HL-60 (cell line): ENCODE measurements around the gene LRCH2.
"Not testable (repeated sequence)": the region's sequence is repeated elsewhere in the genome, so short reads cannot be mapped to it uniquely, and the experiment has no call there.

Experiments used
- DNase-seq, 2 experiments: peaks; one replicate each; pipeline ENCODE4 v3.0.0-alpha.2; 2010 to 2020; ENCODE audit warnings: low read depth in 1 of 2, low spot score in 1 of 2
- H3K27ac ChIP-seq: fragments of 250-450 bp; sonication (Bioruptor Pico); replicated peaks from 2 replicates; pipeline ENCODE4 v1.5.1; 2020; ENCODE audit warnings: mild to moderate bottlenecking, moderate library complexity
- H3K27me3 ChIP-seq: fragments of 250-450 bp; sonication (Bioruptor Pico); 2 replicates; pipeline ENCODE4 v1.5.1; 2021; ENCODE audit warnings: mild to moderate bottlenecking, moderate library complexity; ENCODE audit not compliant: insufficient read depth, poor library complexity, severe bottlenecking
- H3K4me3 ChIP-seq: replicated peaks from 2 replicates; pipeline ENCODE4 v1.5.1; 2011; ENCODE audit warnings: mild to moderate bottlenecking, control low read depth, low read length; ENCODE audit not compliant: insufficient read depth
- CTCF ChIP-seq: IDR thresholded peaks from one replicate; pipeline ENCODE4 v1.5.1; 2011; ENCODE audit warnings: low read length, control low read depth, inconsistent platforms; ENCODE audit not compliant: insufficient read depth
- GABPA ChIP-seq: IDR thresholded peaks from 2 replicates; pipeline ENCODE4 v1.6.1; 2012; ENCODE audit warnings: low read depth
- POLR2AphosphoS5 ChIP-seq: IDR thresholded peaks from 2 replicates; pipeline ENCODE4 v1.6.1; 2012; ENCODE audit warnings: low read depth
- REST ChIP-seq: IDR thresholded peaks from 2 replicates; pipeline ENCODE4 v1.6.1; 2012; ENCODE audit warnings: low read depth; ENCODE audit not compliant: insufficient replicate concordance
- SPI1 ChIP-seq: IDR thresholded peaks from 2 replicates; pipeline ENCODE4 v1.6.1; 2012; ENCODE audit warnings: low read depth, mild to moderate bottlenecking, borderline replicate concordance

The LRCH2 gene

GRCh38 chrX:115217346-115217745 lies 16.6 kb downstream of the LRCH2 start:
- not testable (repeated sequence) for H3K27ac ChIP-seq, DNase-seq, H3K27me3 ChIP-seq, H3K4me3 ChIP-seq

- Histone ChIP-seq H3K4me3 (no peak overlapping the region), H3K27ac (no peak overlapping the region), H3K27me3 (no peaks in the 10 kb centered on the region)
- no peak for DNase-seq
- no peak for TF ChIP-seq GABPA
Observed at GRCh38 chrX:115214605-115215004, 19.3 kb downstream of the LRCH2 start.

GRCh38 chrX:115214151-115214550 lies 19.7 kb downstream of the LRCH2 start:
- no peak overlapping the region for H3K27ac ChIP-seq
- no peak for DNase-seq
- no peak overlapping the region for H3K4me3 ChIP-seq
- H3K27me3 ChIP-seq = no peaks in the 10 kb centered on the region
- TF ChIP-seq REST = no peak
- no peak for TF ChIP-seq POLR2AphosphoS5
- no peak for TF ChIP-seq CTCF
- no peak for TF ChIP-seq SPI1
- TF ChIP-seq GABPA = no peak

- H3K27ac ChIP-seq, H3K27me3 ChIP-seq, DNase-seq, H3K4me3 ChIP-seq: not testable (repeated sequence)
Observed at GRCh38 chrX:115209547-115209946, 24.3 kb downstream of the LRCH2 start.

GRCh38 chrX:115204040-115204439 lies 29.9 kb downstream of the LRCH2 start:
- TF ChIP-seq GABPA (no peak), SPI1 (no peak), POLR2AphosphoS5 (no peak), REST (no peak), CTCF (no peak)
- no peak for DNase-seq
- no peak overlapping the region for H3K27ac ChIP-seq
- H3K27me3 ChIP-seq = no peaks in the 10 kb centered on the region
- no peak overlapping the region for H3K4me3 ChIP-seq
